K562 (cell line): ENCODE data around the gene UQCC2. TPM values are rescaled to one million over a fixed set of nuclear protein-coding genes. Genes with fewer than 3 reads are reported as not detected.
A peak's percentile ranks its signal among the peaks of the same experiment; 100 is the strongest.

Experiments used
- ATAC-seq: fragments of 200-7000 bp; cut with Tn5 transposase; 3 replicates; pipeline ENCODE4 v1.9.1; 2020; ENCODE audit warnings: moderate library complexity
- BruUV-seq: library from RNA; stranded (reverse); fragments of 400-500 nt; replicated peaks from 2 replicates; lab custom pipeline; 2021; lab: Mats Ljungman, UMichigan
- CTCF ChIA-PET: fragments of 300-600 bp; formaldehyde crosslinking; extraction: SDS; loops from one replicate; lab custom pipeline; 2021; ENCODE audit warnings: low intra/inter-chr PET ratio; lab: Yijun Ruan, JAX
- POLR2A ChIA-PET: fragments of 300-600, 350-650 bp; sonication (Branson Sonifier 250); formaldehyde crosslinking; extraction: SDS; loops from one replicate; lab custom pipeline; 2021; ENCODE audit warnings: antibody characterized with exemption, inconsistent platforms; lab: Yijun Ruan, JAX
- DNase-seq, 4 experiments: peaks; one replicate each; pipeline versions ENCODE4 v3.0.0 to v3.0.0-alpha.2; 2011 to 2018; ENCODE audit warnings: low spot score in 3 of 4, mixed read lengths in 3 of 4; ENCODE audit errors: extremely low read depth in 1 of 4
- FAIRE-seq: peaks from 2 replicates; lab custom pipeline; 2011; peaks lifted over from hg19 to GRCh38; lab: Jason Lieb, UNC
- H2AFZ ChIP-seq: 2 replicates; pipeline ENCODE4 v1.6.0; 2011; ENCODE audit warnings: low read depth, low read length, control low read depth, inconsistent platforms
- H3K27ac ChIP-seq: fragments of 200-600 bp; 3 replicates; pipeline ENCODE4 v1.8.0; 2011; ENCODE audit warnings: low read depth, mild to moderate bottlenecking, control low read depth, inconsistent platforms, low read length, moderate library complexity, mixed read lengths; ENCODE audit errors: extremely low read depth
- H3K27me3 ChIP-seq, 2 experiments: fragments of 300-600 bp in 1 of 2; 2 replicates in 1 of 2; 3 replicates in 1 of 2; pipeline versions ENCODE4 v1.6.0 to v1.8.0; 2011; ENCODE audit warnings: inconsistent platforms in 2 of 2, low read length in 2 of 2, mild to moderate bottlenecking in 1 of 2, mixed read lengths in 1 of 2, moderate library complexity in 1 of 2; ENCODE audit not compliant: control insufficient read depth in 2 of 2, insufficient read depth in 2 of 2
- H3K36me3 ChIP-seq: fragments of 300-600 bp; 3 replicates; pipeline ENCODE4 v1.8.0; 2011; ENCODE audit warnings: mild to moderate bottlenecking, low read length, inconsistent platforms; ENCODE audit not compliant: control insufficient read depth, insufficient read depth
- H3K4me1 ChIP-seq, 2 experiments: fragments of 200-600 bp in 1 of 2; replicated peaks in 1 of 2; 2 replicates in 1 of 2; 3 replicates in 1 of 2; pipeline versions ENCODE4 v1.5.1 to v1.8.0; 2011; ENCODE audit warnings: inconsistent platforms in 2 of 2, low read length in 2 of 2, mild to moderate bottlenecking in 1 of 2, mixed read lengths in 1 of 2, moderate library complexity in 1 of 2; ENCODE audit not compliant: control insufficient read depth in 2 of 2, insufficient read depth in 2 of 2
- H3K4me2 ChIP-seq: 2 replicates; pipeline ENCODE4 v1.6.1; 2011; ENCODE audit warnings: low read length, control low read depth, inconsistent platforms, mixed read lengths; ENCODE audit not compliant: insufficient read depth
- H3K4me3 ChIP-seq: fragments of 200-600 bp; sonication (generic), shearing (Covaris generic); 2 replicates; pipeline ENCODE4 v1.5.1; 2016; ENCODE audit warnings: control low read depth, inconsistent platforms
- H3K79me2 ChIP-seq: fragments of 200-600 bp; 3 replicates; pipeline ENCODE4 v1.8.0; 2011; ENCODE audit warnings: low read length, inconsistent platforms; ENCODE audit not compliant: control insufficient read depth, insufficient read depth
- H3K9ac ChIP-seq, 2 experiments: 2 replicates each; pipeline versions ENCODE4 v1.6.0 to v1.6.1; 2011; ENCODE audit warnings: low read depth in 2 of 2, low read length in 2 of 2, control low read depth in 1 of 2, inconsistent platforms in 1 of 2, mild to moderate bottlenecking in 1 of 2, mixed read lengths in 1 of 2; ENCODE audit not compliant: insufficient read depth in 1 of 2
- H3K9me1 ChIP-seq: one replicate; pipeline ENCODE4 v1.6.0; 2011; ENCODE audit warnings: inconsistent platforms, mild to moderate bottlenecking, low read length, moderate library complexity; ENCODE audit not compliant: control insufficient read depth, insufficient read depth
- H3K9me3 ChIP-seq: replicated peaks from 2 replicates; pipeline ENCODE4 v1.5.1; 2011; ENCODE audit warnings: low read depth, low read length, inconsistent platforms; ENCODE audit not compliant: control insufficient read depth, insufficient read depth
- H4K20me1 ChIP-seq: replicated peaks from 2 replicates; pipeline ENCODE4 v1.6.1; 2011; ENCODE audit warnings: low read length, inconsistent platforms, mixed read lengths; ENCODE audit not compliant: control insufficient read depth, insufficient read depth
- CBX5 ChIP-seq: IDR thresholded peaks from 2 replicates; pipeline ENCODE4 v1.6.1; 2014; ENCODE audit warnings: low read depth, borderline replicate concordance
- FOXK1 ChIP-seq: sonication (generic); formaldehyde crosslinking; IDR thresholded peaks from 2 replicates; pipeline ENCODE4 v1.8.0; 2022; ENCODE audit warnings: missing genetic modification reagents, mild to moderate bottlenecking, borderline replicate concordance
- HNRNPL ChIP-seq: fragments of 200-400 bp; formaldehyde crosslinking; IDR thresholded peaks from 2 replicates; pipeline ENCODE4 v1.6.1; 2017; ENCODE audit warnings: low read depth, mild to moderate bottlenecking, low read length
- NR3C1 ChIP-seq: sonication (generic); formaldehyde crosslinking; IDR thresholded peaks from 2 replicates; pipeline ENCODE4 v1.8.1; 2022; ENCODE audit warnings: missing genetic modification reagents
- U2AF1 ChIP-seq: fragments of 200-400 bp; formaldehyde crosslinking; optimal IDR thresholded peaks from 2 replicates; pipeline ENCODE3; 2017; ENCODE audit warnings: mild to moderate bottlenecking, low read depth, low read length, moderate library complexity
- ZFP91 ChIP-seq: sonication (generic); formaldehyde crosslinking; IDR thresholded peaks from 2 replicates; pipeline ENCODE4 v1.8.0; 2022; ENCODE audit warnings: mild to moderate bottlenecking, missing genetic modification reagents
- WGBS: fragments of 100-300 bp; shearing (Covaris generic); methylation state at CpG from one replicate; pipeline ENCODE4 v1.1.6; 2016; ENCODE audit warnings: low coverage, mixed read lengths; ENCODE audit not compliant: insufficient coverage; ENCODE audit errors: missing lambda C conversion rate; 5-methylcytosine and 5-hydroxymethylcytosine counted together
- in situ Hi-C: fragments of 300-500 bp; cut with MboI; formaldehyde crosslinking; loops from 4 replicates; pipeline ENCODE4 v1.15.0; 2018; ENCODE audit warnings: inconsistent platforms, mixed read lengths
- intact Hi-C: fragments of 100-400 bp; cut with micrococcal nuclease; formaldehyde crosslinking; loops from 2 replicates; pipeline ENCODE4 v1.14.2; 2022
- polyA plus RNA-seq, 8 experiments: library from polyadenylated mRNA; depleted of rRNA in 4 of 8; stranded (reverse) in 5 of 8; unstranded in 3 of 8; fragments of >200 nt; fragmentation: Nextera tagmentation in 2 of 8; fragmentation: Illumina TruSeq in 1 of 8; extraction: Ambion mirVana in 2 of 8; extraction: Trizol in 1 of 8; gene quantifications; 2 replicates each; pipeline versions ENCODE4 v1.2.1 to v1.2.3, GENCODE V29; 2011 to 2014; ENCODE audit warnings: inconsistent platforms in 1 of 8, missing spikeins in 1 of 8
- total RNA-seq, 7 experiments: library from RNA; depleted of rRNA in 6 of 7; stranded (reverse); fragments of >200 nt in 6 of 7; fragmentation: Illumina TruSeq in 2 of 7; extraction: Trizol in 2 of 7; gene quantifications; 2 replicates each; pipeline versions ENCODE4 v1.2.1 to v1.2.3, GENCODE V29; 2011 to 2021; ENCODE audit warnings: low replicate concordance in 1 of 7

Gene UQCC2
- total and polyA plus RNA-seq, 9 of the 15 experiments (the other 6 are each of a cell fraction or from before 2014, with no cell fraction given), result 58.5 to 927 (median 158) TPM

DNA sequence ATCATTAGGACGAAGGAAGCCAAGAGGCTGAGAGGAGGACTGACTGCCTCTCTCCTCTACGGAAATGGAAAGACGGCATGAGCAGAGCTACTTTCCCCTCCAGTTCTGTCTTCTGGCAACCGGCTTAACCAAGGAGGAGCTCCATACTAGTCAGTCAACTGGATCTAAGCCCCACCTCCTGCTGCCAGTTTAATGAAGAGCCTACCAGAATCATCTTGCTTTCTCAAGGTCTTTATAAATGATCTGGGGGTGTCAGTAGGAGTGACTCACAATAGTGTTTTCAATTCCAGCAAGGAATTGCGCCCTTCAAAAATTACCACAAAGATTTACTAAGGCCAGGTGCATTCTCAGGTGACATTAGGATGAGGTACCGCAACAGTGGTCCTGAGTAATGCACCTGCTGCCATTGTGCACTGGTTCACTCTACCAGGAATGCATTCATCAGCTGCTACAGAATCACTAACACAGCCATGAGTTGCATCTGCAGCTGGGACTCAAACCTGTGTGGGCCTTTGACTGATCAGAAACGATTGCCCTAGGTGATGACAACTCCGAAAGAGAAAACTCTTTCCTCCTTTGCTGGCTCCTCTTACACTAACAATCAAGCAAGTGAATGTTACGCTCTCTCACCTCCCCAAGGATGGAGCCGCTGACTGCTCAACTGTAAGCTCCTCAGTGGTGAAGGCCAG lies 2.8 kb downstream of the UQCC2 start:
- intact Hi-C loops, result no loop called here
- BruUV-seq, result no TSS peak
- Histone ChIP-seq H4K20me1 (no peaks in the 10 kb centered on the region), H3K9ac (no peak overlapping the region; a peak in 1 of 4 replicates), H2AFZ (no peak overlapping the region), H3K36me3 (peaks cover 51% of the 10 kb centered on the region), H3K27me3 (no peaks in the 10 kb centered on the region), H3K4me1 (peaks cover 12 to 25% of the 10 kb centered on the region in 2 experiments), H3K4me2 (no peak overlapping the region), H3K27ac (no peak overlapping the region), H3K79me2 (peaks cover 25% of the 10 kb centered on the region), H3K9me3 (no peaks in the 10 kb centered on the region), H3K4me3 (no peak overlapping the region), H3K9me1 (no peaks in the 10 kb centered on the region)
- CTCF ChIA-PET, result interaction anchor here (0.7 kb wide), 1 partner anchor 12 kb away, joined by 3 read pairs; no protein-coding TSS in a partner anchor
- in situ Hi-C loops, result no loop called here
- TF ChIP-seq HNRNPL (no peak), ZFP91 (no peak), NR3C1 (no peak), FOXK1 (peak; percentile 65; the same call in 1 of the 2 replicates), U2AF1 (no peak), CBX5 (no peak)
- DNase-seq (no peak), ATAC-seq (no peak), FAIRE-seq (no peak)
- POLR2A ChIA-PET, result interaction anchor here (0.6 to 1.5 kb wide), 3 partner anchors 8 to 1083 kb away, joined by 3 read pairs; no protein-coding TSS in a partner anchor
- WGBS, result 90% methylated on average over 10 of the region's 10 CpGs
